Astrocyte (in vitro differentiated cells and primary cell): ENCODE results near the gene SLC1A1.

ENCODE experiments used
- EZH2 ChIP-seq: IDR thresholded peaks from 2 replicates; pipeline ENCODE4 v1.6.1; 2012; ENCODE audit warnings: mild to moderate bottlenecking, low read length, inconsistent platforms; ENCODE audit not compliant: insufficient read depth
- TF ChIP-seq, protein P1 (sequence below): IDR thresholded peaks from 2 replicates; pipeline ENCODE4 v1.5.1; 2011; ENCODE audit warnings: low read depth, mild to moderate bottlenecking, inconsistent platforms, low read length, moderate library complexity; ENCODE audit not compliant: insufficient read depth

DNA sequence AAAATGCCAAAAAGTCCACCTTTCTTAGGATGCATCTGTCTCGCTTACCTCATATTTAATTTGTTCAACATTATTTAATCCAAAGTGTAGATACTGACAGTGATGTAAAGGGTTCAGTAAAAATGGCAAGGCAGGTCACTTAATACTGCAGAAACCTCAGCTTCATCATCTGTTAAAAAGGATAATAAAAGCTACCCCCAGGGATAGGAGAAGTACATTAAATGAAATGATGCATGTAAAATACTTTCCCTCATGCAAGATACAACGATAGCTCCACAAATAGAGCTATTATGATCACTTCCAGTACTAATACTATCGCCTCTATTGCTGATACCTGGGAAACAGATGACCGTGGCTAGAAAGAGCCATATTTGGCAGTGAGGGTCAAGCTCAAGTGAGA is 82.9 kb downstream of the SLC1A1 start:
- TF ChIP-seq, protein P1, sequence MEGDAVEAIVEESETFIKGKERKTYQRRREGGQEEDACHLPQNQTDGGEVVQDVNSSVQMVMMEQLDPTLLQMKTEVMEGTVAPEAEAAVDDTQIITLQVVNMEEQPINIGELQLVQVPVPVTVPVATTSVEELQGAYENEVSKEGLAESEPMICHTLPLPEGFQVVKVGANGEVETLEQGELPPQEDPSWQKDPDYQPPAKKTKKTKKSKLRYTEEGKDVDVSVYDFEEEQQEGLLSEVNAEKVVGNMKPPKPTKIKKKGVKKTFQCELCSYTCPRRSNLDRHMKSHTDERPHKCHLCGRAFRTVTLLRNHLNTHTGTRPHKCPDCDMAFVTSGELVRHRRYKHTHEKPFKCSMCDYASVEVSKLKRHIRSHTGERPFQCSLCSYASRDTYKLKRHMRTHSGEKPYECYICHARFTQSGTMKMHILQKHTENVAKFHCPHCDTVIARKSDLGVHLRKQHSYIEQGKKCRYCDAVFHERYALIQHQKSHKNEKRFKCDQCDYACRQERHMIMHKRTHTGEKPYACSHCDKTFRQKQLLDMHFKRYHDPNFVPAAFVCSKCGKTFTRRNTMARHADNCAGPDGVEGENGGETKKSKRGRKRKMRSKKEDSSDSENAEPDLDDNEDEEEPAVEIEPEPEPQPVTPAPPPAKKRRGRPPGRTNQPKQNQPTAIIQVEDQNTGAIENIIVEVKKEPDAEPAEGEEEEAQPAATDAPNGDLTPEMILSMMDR: no peak
- TF ChIP-seq EZH2: no peak
